Parathyroid adenoma (tissue), 2 donors: ENCODE measurements around the gene SVOP.

Source experiments
- H2AFZ ChIP-seq: fragments of 300-600 bp; sonication (generic); one replicate; pipeline ENCODE4 v1.7.0; 2017; ENCODE audit warnings: antibody characterized with exemption, mild to moderate bottlenecking
- H3K27ac ChIP-seq: fragments of 300-600 bp; sonication (generic); one replicate; pipeline ENCODE4 v1.7.0; 2017
- H3K27me3 ChIP-seq: fragments of 300-600 bp; sonication (generic); one replicate; pipeline ENCODE4 v1.7.0; 2017; ENCODE audit warnings: low read length; ENCODE audit not compliant: control insufficient read depth, insufficient read depth
- H3K36me3 ChIP-seq: fragments of 300-600 bp; sonication (generic); one replicate; pipeline ENCODE4 v1.7.0; 2017; ENCODE audit warnings: low read length; ENCODE audit not compliant: control insufficient read depth, insufficient read depth
- H3K4me1 ChIP-seq: fragments of 300-600 bp; sonication (generic); one replicate; pipeline ENCODE4 v1.7.0; 2017; ENCODE audit warnings: control low read depth
- H3K4me2 ChIP-seq: fragments of 300-600 bp; sonication (generic); one replicate; pipeline ENCODE4 v1.7.0; 2017; ENCODE audit warnings: low read length
- H3K4me3 ChIP-seq: fragments of 300-600 bp; sonication (generic); one replicate; pipeline ENCODE4 v1.7.0; 2017; ENCODE audit warnings: low read depth, low read length
- H3K79me2 ChIP-seq: fragments of 300-600 bp; sonication (generic); one replicate; pipeline ENCODE4 v1.7.0; 2017; ENCODE audit warnings: control low read depth
- H3K9ac ChIP-seq: fragments of 300-600 bp; sonication (generic); one replicate; pipeline ENCODE4 v1.7.0; 2017; ENCODE audit warnings: mild to moderate bottlenecking
- H3K9me3 ChIP-seq: fragments of 300-600 bp; sonication (generic); one replicate; pipeline ENCODE4 v1.7.0; 2017; ENCODE audit warnings: low read length; ENCODE audit not compliant: control insufficient read depth
- TF ChIP-seq, protein P1 (sequence below): fragments of 300-600 bp; sonication (generic); IDR thresholded peaks from one replicate; pipeline ENCODE4 v1.7.0; 2017; ENCODE audit warnings: antibody characterized with exemption, mild to moderate bottlenecking
- donor health status: primary hyperparathyroidism.

Gene SVOP

DNA sequence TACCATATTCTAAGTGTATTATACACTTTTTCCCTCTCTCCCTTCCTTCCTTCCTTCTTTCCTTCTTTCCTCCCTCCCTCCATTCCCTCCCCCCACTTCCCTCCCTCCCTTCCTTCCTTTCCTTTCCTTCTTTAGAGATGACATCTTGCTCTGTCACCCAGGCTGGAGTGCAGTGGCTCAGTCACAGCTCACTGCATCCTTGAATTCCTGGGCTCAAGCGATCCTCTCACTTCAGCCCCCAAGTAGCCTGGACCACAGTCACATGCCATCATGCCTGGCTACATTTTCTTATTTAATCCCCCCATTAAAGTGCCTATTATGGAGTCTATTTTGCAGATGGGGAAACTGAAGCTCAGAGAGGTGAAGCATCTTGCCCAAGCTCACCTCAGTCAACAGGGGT, 55.0 kb downstream of the SVOP start:
- no peak overlapping the region for H3K27ac ChIP-seq
- H2AFZ ChIP-seq, result no peak overlapping the region
- no peak overlapping the region for H3K4me2 ChIP-seq
- H3K36me3 ChIP-seq, result no peaks in the 10 kb centered on the region
- no peaks in the 10 kb centered on the region for H3K9me3 ChIP-seq
- H3K9ac ChIP-seq, result no peak overlapping the region
- no peaks in the 10 kb centered on the region for H3K4me1 ChIP-seq
- H3K79me2 ChIP-seq, result no peaks in the 10 kb centered on the region
- TF ChIP-seq, protein P1, sequence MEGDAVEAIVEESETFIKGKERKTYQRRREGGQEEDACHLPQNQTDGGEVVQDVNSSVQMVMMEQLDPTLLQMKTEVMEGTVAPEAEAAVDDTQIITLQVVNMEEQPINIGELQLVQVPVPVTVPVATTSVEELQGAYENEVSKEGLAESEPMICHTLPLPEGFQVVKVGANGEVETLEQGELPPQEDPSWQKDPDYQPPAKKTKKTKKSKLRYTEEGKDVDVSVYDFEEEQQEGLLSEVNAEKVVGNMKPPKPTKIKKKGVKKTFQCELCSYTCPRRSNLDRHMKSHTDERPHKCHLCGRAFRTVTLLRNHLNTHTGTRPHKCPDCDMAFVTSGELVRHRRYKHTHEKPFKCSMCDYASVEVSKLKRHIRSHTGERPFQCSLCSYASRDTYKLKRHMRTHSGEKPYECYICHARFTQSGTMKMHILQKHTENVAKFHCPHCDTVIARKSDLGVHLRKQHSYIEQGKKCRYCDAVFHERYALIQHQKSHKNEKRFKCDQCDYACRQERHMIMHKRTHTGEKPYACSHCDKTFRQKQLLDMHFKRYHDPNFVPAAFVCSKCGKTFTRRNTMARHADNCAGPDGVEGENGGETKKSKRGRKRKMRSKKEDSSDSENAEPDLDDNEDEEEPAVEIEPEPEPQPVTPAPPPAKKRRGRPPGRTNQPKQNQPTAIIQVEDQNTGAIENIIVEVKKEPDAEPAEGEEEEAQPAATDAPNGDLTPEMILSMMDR, result no peak
- H3K4me3 ChIP-seq, result no peak overlapping the region
- H3K27me3 ChIP-seq, result no peaks in the 10 kb centered on the region

DNA sequence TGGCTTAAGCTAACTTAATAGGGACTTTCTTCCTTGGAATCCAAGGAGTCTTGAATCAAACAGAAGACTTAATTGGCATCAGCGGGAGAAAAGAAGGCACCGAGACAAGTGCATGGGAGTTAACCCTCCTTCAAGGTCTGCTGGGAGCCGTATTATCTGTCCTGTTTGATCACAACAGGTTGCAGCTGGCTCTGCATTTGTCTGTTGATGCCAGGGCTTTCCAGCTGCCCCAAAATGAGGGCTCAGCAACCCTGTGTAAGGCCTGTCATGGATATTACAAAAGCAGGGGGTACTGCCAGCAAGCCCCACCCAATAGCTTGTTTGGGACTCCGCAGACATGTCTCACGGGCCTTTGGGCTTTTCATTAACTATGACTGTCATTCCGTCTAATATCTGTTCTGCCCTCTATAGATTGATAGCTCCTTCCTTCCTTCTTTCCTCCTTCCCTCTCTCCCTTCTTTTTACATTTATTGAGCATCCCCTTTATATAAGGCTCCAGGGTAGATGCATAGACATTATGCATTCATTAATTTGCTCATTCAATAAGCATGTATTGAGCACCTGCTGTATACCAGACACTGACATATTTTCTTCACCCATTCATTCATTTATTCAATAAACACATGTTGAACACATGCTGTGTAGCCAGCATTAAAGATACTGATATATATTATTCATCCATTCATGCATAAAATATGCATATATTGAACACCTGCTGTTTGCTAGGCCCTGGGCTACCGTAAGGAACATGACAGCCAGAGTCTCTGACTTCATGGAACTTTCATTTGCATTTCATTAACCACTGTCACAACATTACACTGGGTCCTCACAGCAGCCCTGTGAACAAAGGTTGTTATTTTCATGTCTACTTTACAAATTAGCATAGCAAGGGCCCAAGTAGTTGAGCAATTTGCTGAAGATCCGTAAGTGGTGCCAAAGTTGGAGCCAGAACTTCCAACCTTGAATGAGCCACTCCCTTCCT, 56.2 kb downstream of the SVOP start:
- no peak overlapping the region for H3K27ac ChIP-seq
- H3K9me3 ChIP-seq, result no peaks in the 10 kb centered on the region
- no peaks in the 10 kb centered on the region for H3K4me1 ChIP-seq
- no peak overlapping the region for H2AFZ ChIP-seq
- H3K4me2 ChIP-seq, result no peak overlapping the region
- no peak overlapping the region for H3K4me3 ChIP-seq
- H3K9ac ChIP-seq, result no peak overlapping the region
- H3K27me3 ChIP-seq, result no peaks in the 10 kb centered on the region
- TF ChIP-seq, protein P1, result no peak
- H3K79me2 ChIP-seq, result no peaks in the 10 kb centered on the region
- H3K36me3 ChIP-seq, result no peaks in the 10 kb centered on the region

DNA sequence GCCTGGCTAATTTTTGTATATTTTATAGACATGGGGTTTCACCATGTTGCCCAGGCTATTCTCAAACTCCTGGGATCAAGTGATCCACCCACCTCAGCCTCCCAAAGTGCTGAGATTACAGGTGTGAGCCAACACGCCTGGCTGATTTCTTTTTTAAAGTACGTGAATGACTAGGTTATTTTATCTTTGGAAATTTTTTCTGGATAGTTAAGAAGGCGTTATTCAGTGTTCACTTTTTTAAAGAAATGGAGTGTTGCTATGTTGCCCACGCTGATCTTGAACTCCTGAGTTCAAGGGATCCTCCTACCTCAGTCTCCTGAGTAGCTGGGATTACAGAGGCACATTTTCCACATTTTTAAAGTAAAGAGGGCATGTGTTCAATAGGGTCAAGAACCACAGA, 58.6 kb downstream of the SVOP start:
- no peaks in the 10 kb centered on the region for H3K36me3 ChIP-seq
- TF ChIP-seq, protein P1, result no peak
- H3K79me2 ChIP-seq, result no peaks in the 10 kb centered on the region
- no peaks in the 10 kb centered on the region for H3K9me3 ChIP-seq
- no peak overlapping the region for H3K4me2 ChIP-seq
- H2AFZ ChIP-seq, result no peak overlapping the region
- no peak overlapping the region for H3K27ac ChIP-seq
- no peak overlapping the region for H3K4me3 ChIP-seq
- no peak overlapping the region for H3K9ac ChIP-seq
- no peaks in the 10 kb centered on the region for H3K4me1 ChIP-seq
- no peaks in the 10 kb centered on the region for H3K27me3 ChIP-seq

DNA sequence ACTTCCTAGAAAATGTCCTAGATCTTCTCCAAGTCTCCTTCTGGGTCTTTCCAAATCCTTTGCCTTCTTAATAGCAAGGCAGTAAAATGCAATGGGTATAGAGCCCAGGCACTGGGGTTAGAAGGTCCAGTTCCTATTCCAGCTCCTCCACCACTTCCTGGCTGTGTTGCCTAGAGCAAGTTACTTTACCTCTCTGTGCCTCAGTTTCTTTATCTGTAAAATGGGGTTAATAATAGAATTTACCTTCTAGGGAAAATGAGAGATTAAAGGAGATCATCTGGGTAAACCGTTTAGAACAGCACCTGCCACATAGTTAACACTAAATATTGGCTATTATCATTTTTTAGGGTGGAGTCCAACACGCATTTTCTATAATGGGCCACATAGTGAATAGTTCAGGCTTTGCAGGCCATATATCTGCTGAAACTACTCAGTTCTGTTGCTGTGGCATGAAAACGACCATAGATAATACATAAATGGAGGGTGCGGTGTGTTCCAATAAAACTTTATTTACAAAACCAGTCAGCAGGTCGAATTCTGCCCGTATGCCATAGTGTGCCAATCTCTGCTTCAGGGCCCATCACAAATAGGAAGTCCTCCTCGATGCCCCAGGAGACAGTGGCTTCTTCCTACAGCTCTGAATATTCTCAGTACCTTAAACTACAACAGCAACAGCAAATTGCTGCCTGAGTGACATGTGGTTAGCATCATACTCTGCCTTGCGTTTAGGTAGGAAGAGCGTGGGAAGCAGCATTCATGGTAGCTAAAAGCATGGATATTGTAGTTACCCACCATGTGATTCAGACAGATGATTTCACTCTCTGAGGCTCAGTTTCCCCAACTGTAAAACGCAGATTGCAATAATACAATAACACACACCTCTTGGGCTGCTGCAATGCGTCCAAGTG, 60.9 kb downstream of the SVOP start:
- Histone ChIP-seq H3K4me2 (no peak overlapping the region), H2AFZ (no peak overlapping the region), H3K36me3 (no peaks in the 10 kb centered on the region), H3K27me3 (no peaks in the 10 kb centered on the region), H3K9ac (no peak overlapping the region), H3K4me1 (no peaks in the 10 kb centered on the region), H3K9me3 (no peaks in the 10 kb centered on the region), H3K4me3 (no peak overlapping the region), H3K27ac (no peak overlapping the region), H3K79me2 (no peaks in the 10 kb centered on the region)
- TF ChIP-seq, protein P1, result no peak
